ENCODE measurements around the gene FCF1. TPM values are rescaled to one million over a fixed set of nuclear protein-coding genes. Genes with fewer than 3 reads are reported as not detected.

Gene FCF1
- total and polyA plus RNA-seq, 2 of the 13 experiments (the other 11 are each of a cell fraction or from before 2014, with no cell fraction given) = 31.0 to 44.4 TPM

DNA sequence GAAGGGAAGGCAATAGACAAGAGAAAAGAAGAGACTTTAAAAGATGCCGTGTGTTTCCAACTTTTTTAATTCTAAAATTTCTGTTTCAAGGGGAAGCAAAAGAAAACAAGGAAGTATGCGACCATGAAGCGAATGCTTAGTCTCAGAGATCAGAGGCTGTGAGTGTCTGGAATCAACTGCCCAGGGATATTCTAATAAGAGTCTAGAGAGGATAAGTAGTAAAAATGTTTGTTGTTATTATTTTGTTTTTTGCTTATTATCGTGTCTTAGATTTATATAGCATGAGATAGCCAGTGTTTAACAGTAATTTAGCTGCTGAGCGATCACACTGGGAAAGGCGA lies 421 bp downstream of the FCF1 start:
- H3K27me3 ChIP-seq (ENCODE audit: control insufficient read depth in 1 of 2, insufficient read depth in 2 of 2, low read length in 2 of 2) = no peaks in the 10 kb centered on the region; a peak in 1 of 5 replicates
- TF ChIP-seq HDAC6 (IDR thresholded peaks at IDR 0.05; ENCODE audit: low read depth, low read length) = no peak
- no peak for TF ChIP-seq ZNF616 (CRISPR knock-in tag; IDR thresholded peaks at IDR 0.05; ENCODE audit: low read depth)
- 0 out of 2 replicates have a peak, but pooled peaks have one; percentile 7 for TF ChIP-seq RFXANK (CRISPR knock-in tag; IDR thresholded peaks at IDR 0.05)
- TF ChIP-seq RBFOX2 (IDR thresholded peaks at IDR 0.05; ENCODE audit: low read depth, low read length) = 0 out of 2 replicates have a peak, but pooled peaks have one; percentile 2
- TF ChIP-seq KDM5A (IDR thresholded peaks at IDR 0.05; ENCODE audit: borderline replicate concordance, low read length) = peak; percentile 13; the same call in 1 of the 2 replicates
- TF ChIP-seq, protein P1, sequence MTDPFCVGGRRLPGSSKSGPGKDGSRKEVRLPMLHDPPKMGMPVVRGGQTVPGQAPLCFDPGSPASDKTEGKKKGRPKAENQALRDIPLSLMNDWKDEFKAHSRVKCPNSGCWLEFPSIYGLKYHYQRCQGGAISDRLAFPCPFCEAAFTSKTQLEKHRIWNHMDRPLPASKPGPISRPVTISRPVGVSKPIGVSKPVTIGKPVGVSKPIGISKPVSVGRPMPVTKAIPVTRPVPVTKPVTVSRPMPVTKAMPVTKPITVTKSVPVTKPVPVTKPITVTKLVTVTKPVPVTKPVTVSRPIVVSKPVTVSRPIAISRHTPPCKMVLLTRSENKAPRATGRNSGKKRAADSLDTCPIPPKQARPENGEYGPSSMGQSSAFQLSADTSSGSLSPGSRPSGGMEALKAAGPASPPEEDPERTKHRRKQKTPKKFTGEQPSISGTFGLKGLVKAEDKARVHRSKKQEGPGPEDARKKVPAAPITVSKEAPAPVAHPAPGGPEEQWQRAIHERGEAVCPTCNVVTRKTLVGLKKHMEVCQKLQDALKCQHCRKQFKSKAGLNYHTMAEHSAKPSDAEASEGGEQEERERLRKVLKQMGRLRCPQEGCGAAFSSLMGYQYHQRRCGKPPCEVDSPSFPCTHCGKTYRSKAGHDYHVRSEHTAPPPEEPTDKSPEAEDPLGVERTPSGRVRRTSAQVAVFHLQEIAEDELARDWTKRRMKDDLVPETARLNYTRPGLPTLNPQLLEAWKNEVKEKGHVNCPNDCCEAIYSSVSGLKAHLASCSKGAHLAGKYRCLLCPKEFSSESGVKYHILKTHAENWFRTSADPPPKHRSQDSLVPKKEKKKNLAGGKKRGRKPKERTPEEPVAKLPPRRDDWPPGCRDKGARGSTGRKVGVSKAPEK (CRISPR knock-in tag; IDR thresholded peaks at IDR 0.05; ENCODE audit: borderline replicate concordance) = no peak
- no TSS peak for BruUV-seq (replicated peaks)
- H3K36me3 ChIP-seq (replicated peaks in 1 of 2; ENCODE audit: control insufficient read depth in 1 of 2, insufficient read depth in 2 of 2, low read length in 2 of 2) = peaks cover 1 to 17% of the 10 kb centered on the region in 2 experiments; a peak in 3 of 5 replicates
- CTCF ChIA-PET (ENCODE audit: low intra/inter-chr PET ratio, low total read pairs) = interaction anchor here (1.6 kb wide), 1 partner anchor 102 kb away, joined by 8 read pairs; the partner anchor contains the start of gene LTBP2
- H2AFZ ChIP-seq (ENCODE audit: low read length) = peak overlapping the region; percentile 91
- peak overlapping the region; percentile 92 for H3K4me2 ChIP-seq (ENCODE audit: low read depth, low read length)
- no peaks in the 10 kb centered on the region for H4K20me1 ChIP-seq (ENCODE audit: insufficient read depth, low read length)
- intact Hi-C loops (cut with micrococcal nuclease; ENCODE audit: unreplicated experiment) = loop anchor here (1.0 to 2.0 kb wide), 2 partner anchors 49 to 104 kb away; partner anchors contain the start of gene YLPM1
- peak overlapping the region; percentile 65 for H3K27ac ChIP-seq (ENCODE audit: extremely low read length, insufficient read depth, low read length)
- H3K4me3 ChIP-seq (replicated peaks in 1 of 3; ENCODE audit: insufficient read depth in 1 of 3, low read depth in 2 of 3, low read length in 3 of 3) = peak overlapping the region; percentile 84 to 92 (median 86)
- H3K79me2 ChIP-seq (ENCODE audit: insufficient read depth, low read length) = peaks cover 59% of the 10 kb centered on the region
- peaks cover 38% of the 10 kb centered on the region for H3K4me1 ChIP-seq (ENCODE audit: insufficient read depth, low read length)
- no peaks in the 10 kb centered on the region for H3K9me3 ChIP-seq (ENCODE audit: low read length)
- DNase-seq (ENCODE audit: low spot score) (no peak), ATAC-seq (no peak; the same call in 1 of the 3 replicates), FAIRE-seq (no peak)
- in situ Hi-C loops (cut with HindIII; ENCODE audit: extremely low pct_ligation_motif_present, low pct_unique_long_range_greater_than_20kb) = no loop called here
- WGBS (ENCODE audit: low lambda C conversion rate) = 2% methylated on average over 6 of the region's 6 CpGs
- POLR2A ChIA-PET = no interaction called here
- peak overlapping the region; percentile 90 for H3K9ac ChIP-seq (ENCODE audit: insufficient read depth, low read depth, low read length)
